GM18502 (cell line): ENCODE data around the gene CADPS2.
"Not testable (repeated sequence)": the region's sequence is repeated elsewhere in the genome, so short reads cannot be mapped to it uniquely, and the experiment has no call there.

Experiments used
- ATAC-seq: cut with Tn5 transposase; IDR thresholded peaks from one replicate; pipeline ENCODE4 v1.9.1; 2021; ENCODE audit warnings: mild to moderate bottlenecking; ENCODE audit not compliant: unreplicated experiment, poor library complexity

The CADPS2 gene

GRCh38 chr7:122679813-122680212 lies 206.4 kb downstream of the CADPS2 start:
- no peak for ATAC-seq

DNA sequence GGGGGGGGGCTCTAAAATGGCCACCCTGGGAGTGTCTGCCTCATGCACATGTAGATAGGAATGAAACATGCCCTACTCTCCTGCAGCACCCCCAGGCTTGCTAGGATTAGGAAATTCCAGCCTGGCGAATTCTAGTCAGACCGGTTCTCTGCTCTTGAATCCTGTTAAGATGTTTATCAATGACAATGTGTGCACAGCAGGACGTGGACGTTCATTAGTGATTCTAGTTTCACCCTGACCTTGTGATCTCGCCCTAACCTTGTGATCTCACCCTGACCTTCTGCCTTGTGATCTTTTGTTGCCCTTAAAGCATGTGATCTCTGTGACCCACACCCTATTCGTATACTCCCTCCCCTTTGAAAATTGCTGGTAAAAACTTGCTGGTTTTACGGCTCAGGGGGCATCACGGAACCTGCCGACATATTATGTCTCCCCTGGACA lies 207.0 kb downstream of the CADPS2 start:
- ATAC-seq = not testable (repeated sequence)

GRCh38 chr7:122677149-122677548 lies 209.1 kb downstream of the CADPS2 start:
- ATAC-seq = no peak

DNA sequence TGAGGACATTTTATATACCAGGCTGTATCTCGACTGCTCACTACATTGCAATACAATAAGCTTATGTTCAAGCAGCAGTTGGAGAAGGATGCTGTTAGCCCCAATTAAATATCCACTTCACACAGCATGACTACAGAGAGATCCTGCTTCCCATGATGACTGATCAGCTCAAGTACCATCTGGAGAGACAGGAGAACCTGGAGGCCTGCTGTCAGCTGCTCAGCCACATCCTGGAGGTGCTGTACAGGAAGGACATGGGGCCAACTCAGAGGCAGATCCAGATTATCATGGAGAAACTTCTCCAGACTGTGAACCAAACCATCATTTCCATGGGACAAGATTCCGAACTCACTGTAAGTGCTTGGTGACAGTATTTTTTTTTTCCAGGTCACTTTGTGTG lies 209.8 kb downstream of the CADPS2 start:
- ATAC-seq = no peak

DNA sequence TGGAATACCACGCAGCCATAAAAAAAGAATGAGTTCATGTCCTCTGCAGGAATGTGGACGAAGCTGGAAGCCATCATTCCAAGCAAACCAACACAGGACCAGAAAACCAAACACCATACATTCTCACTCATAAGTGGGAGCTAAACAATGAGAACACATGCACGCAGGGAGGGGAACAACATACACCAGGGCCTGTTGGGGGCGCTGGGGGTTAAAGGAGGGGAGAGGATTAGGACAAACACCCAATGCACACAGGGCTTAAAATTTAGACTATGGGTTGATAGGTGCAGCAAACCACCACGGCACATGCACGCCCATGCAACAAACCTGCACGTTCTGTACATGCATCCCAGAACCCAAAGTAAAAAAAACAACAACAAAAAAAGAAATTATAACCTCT lies 210.6 kb downstream of the CADPS2 start:
- no peak for ATAC-seq

DNA sequence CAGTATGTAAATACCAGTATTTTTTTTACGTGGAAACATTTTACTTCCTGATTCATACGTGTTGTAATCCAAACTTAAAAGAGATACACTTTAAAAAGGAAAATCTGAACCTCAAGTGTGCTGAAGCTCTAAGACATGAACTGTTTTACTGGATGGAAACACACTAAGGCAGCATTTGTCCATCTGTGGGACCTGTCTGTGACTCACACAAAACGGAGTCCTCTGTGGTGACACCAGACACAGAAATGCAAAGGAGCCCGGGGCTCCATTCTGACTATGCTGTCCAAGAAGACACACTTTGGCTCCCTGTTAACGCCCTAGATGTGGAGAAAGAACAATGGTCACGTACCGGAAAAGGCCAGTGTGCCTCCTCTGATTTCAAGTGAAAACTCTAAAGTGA lies 211.2 kb downstream of the CADPS2 start:
- ATAC-seq = no peak

- ATAC-seq = no peak
Measured at GRCh38 chr7:122674502-122674901, 211.8 kb downstream of the CADPS2 start.

- ATAC-seq = no peak
Measured at GRCh38 chr7:122673951-122674350, 212.3 kb downstream of the CADPS2 start.

- ATAC-seq = no peak
Measured at GRCh38 chr7:122672536-122672935, 213.7 kb downstream of the CADPS2 start.

GRCh38 chr7:122663733-122664132 lies 222.5 kb downstream of the CADPS2 start:
- no peak for ATAC-seq

GRCh38 chr7:122658856-122659255 lies 227.4 kb downstream of the CADPS2 start:
- ATAC-seq = no peak

DNA sequence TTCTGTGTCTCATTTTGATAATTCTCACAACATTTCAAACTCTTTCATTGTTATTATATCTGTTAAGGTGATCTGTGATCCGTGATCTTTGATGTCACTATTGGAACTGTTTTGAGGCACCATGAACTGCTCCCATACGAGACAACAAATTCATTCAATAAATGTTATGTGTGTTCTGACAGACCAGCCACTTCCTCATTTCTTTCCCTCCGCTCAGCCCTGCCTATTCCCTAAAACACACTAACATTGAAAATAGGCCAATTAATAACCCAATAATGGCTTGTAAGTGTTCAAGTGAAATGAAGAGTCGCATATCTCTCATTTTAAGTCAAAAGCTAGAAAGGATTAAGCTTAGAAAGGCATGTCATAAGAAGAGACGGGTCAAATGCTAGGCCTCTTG lies 232.6 kb downstream of the CADPS2 start:
- no peak for ATAC-seq

DNA sequence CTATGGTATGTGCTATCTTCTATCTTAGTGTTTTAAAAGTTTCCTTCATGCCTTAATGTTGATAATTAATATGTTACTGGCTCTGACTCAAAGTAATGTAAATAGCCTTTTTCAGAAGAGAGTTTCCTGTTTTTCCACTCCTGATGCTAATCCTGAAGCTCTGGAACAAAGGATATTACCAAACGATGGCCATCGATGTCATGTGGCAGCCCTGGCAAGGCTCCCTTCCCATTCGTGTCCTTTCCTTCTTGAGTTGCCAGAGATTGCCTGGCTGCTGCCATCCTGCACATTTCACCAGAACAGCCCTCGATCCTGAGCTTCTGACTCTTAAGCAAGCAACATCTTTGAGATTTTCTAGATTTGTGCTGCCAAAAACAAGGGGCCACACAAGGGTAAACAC lies 233.4 kb downstream of the CADPS2 start:
- no peak for ATAC-seq

- ATAC-seq = no peak
Measured at GRCh38 chr7:122651451-122651850, 234.8 kb downstream of the CADPS2 start.

GRCh38 chr7:122643250-122643649 lies 243.0 kb downstream of the CADPS2 start:
- ATAC-seq = no peak

DNA sequence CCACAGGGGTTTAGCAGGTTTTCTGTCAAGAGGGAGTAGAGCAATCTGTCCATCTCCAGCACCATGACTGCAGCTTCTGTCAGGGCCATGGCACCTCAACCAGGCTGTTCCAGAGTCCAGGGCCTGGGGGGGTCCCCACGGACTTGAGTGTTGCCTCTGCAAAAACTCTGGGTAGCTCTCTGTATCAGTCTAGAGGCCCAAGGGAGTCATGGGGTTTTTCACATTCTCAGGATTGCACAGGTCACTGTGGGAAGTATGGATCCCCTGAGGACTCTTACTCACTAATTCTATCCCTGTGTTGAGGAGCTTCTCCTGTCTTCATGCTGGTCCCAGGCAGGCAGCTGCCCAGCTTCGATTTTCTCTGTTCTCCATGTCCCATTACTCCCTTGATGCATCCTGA lies 247.8 kb downstream of the CADPS2 start:
- ATAC-seq = no peak

- ATAC-seq = no peak
Measured at GRCh38 chr7:122637784-122638183, 248.5 kb downstream of the CADPS2 start.

DNA sequence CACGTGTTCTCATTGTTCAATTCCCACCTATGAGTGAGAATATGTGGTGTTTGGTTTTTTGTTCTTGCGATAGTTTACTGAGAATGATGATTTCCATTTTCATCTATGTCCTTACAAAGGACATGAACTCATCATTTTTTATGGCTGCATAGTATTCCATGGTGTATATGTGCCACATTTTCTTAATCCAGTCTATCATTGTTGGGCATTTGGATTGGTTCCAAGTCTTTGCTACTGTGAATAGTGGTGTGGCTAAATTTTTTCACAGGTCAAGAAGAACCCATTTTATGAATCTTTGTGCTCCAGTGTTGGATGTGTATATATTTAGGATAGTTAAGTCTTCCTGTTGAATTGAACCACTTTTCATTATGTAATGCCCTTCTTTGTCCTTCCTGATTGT lies 250.8 kb downstream of the CADPS2 start:
- not testable (repeated sequence) for ATAC-seq

DNA sequence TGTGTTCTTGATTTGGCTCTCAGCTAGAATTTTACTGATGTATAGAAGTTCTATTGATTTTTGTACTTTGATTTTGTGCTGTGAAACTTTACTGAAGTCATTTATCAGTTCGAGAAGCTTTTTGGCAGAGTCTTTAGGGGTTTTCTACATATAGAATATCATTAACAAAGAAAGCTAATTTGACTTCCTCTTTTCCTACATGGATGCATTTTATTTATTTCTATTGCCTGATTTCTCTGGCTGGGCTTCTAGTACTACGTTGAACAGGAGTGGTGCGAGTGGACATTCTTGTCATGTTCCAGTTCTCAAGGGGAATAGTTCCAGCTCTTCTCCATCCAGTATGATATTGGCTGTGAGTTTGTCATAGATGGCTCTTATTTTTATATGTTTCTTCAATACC lies 252.8 kb downstream of the CADPS2 start:
- ATAC-seq = no peak

GRCh38 chr7:122632238-122632637 lies 254.0 kb downstream of the CADPS2 start:
- no peak for ATAC-seq

DNA sequence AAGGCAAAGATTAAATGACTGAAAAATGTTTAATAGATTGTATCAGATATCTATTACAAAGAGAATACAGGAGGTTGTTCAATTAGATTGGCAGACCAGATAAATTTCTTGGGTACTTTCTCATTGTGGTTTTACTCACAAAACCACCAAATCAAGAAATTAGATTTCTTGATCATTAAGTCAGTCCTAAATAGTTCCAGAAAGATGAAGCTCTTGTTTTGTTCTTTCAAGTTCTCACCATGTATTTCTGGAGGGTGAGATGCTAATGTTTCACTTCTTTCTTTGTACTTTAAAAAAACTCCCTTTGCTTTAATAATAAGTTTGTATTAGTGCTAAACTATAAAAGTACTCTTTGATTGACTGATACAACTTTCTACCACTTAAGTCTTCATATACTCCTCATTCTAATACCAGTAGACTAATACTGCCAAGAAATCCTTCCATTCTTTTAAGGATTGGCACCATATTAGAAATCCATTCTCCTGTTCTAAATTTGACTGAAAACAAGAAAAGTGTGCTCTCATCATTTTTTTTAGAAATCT lies 256.8 kb downstream of the CADPS2 start:
- ATAC-seq = no peak

GRCh38 chr7:122628651-122629411 lies 257.4 kb downstream of the CADPS2 start:
- no peak for ATAC-seq
